ENCODE measurements around the gene GNG2.
A peak's percentile ranks its signal among the peaks of the same experiment; 100 is the strongest.

The GNG2 gene

DNA sequence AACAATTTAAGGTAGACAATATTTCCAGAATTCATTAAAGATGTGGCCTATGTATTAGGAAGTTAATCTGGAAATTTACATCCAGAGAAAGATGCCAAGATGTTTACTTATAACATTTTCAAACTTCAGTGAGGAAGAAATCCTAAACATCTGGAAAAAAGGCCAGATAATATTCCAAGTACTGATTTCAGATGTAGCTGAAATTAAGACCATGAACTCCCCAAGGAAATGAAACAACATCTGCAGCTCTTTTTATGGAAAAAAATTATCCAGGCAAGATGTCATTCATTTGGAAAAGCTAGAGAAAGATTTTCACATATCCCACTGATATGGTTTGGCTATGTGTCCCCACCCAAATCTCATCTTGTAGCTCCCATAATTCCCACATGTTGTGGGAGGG is 35.0 kb downstream of the GNG2 start:
- DNase-seq = no peak

GRCh38 chr14:51897791-51898355 is 37.5 kb downstream of the GNG2 start:
- DNase-seq = no peak

- no peak for DNase-seq
These were observed 41.1 kb downstream of the GNG2 start for GRCh38 chr14:51901475-51902024.

DNA sequence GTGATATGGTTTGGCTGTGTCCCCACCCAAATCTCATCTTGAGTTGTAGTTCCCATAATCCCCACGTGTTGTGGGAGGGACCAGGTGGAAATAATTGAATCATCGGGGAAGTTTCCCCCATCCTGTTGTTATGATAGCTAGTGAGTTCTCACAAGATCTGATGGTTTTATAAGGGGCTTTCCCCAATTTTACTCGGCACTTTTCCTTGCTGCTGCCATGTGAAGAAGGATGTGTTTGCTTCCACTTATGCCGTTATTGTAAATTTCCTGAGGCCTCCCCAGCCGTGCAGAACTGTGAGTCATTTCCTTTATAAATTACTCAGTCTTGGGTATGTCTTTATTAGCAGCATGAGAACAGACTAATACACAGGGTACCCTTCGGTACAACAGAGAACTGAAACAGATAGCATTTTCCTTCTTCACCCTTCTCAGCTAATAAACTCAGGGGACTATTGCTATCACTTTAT is 45.3 kb downstream of the GNG2 start:
- peak; percentile 54 to 55 for DNase-seq

DNA sequence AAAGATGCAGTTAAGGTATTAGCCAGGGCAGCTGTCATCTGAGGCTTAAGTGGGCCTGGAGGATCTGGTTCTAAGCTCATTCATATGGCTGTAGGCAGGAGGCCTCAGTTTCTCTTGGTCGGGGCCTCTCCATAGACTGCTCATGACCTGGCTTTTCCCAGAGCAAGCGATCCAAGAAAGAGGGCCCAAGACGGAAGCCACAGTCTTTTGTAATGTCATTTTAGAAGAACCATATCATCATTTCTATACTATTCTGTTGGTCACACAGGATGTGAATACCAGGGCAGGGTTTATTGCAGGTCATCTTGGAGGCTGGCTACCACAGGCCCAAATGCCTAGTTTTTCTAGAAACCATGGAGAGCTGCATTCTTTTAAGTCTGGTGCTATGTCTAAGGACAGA is 47.7 kb downstream of the GNG2 start:
- DNase-seq = no peak

DNA sequence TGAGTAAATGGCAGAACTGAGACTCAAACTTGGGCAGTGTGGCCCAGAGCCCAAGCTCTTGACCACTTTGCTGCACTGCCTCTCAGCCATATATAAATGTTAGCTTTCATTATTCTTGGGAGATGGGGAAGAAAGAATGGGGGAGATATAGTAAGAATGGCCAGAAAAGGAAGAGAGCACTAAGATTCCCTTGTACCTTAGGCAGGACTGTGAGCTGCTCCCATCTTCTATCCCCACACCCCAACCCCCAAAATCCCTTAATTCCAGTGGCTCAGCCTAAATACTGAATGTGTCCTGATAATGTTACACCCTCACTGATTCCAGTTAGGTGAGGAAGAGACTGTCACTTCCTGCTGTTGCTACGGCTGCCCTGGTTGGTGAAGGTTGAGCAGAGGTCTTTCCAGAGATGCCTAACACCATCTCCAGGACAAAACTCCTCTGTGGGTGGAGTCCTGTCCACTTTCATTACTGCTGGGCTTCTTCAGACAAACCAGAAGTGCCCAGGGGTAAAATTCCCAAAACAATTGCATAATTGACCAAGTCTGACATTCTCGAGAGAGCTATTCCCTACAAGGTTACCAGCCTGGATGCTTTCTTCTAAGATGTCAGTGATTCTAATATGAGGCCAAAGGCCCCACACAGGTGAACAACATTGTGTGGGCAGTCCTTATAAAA is 51.8 kb downstream of the GNG2 start:
- DNase-seq = no peak

DNA sequence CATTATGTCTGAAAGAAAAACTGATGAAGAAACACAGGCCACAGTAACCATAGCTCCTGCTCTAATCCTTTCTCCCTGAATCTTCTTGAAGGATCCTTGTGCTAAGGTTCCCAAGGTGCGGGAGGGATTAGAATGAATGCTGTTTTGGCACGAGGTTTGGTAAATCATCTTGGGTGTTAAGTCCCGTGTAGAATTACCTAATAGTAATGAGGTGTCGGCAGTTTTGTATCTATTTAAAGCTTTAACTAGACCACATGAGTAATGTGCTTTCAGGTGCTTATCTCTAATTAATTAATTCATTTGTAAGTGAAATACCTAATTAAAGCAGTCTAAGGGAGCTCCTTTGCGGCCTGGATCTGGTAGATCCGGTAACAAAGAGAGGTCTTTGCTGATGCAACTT is 53.9 kb downstream of the GNG2 start:
- no peak for DNase-seq

DNA sequence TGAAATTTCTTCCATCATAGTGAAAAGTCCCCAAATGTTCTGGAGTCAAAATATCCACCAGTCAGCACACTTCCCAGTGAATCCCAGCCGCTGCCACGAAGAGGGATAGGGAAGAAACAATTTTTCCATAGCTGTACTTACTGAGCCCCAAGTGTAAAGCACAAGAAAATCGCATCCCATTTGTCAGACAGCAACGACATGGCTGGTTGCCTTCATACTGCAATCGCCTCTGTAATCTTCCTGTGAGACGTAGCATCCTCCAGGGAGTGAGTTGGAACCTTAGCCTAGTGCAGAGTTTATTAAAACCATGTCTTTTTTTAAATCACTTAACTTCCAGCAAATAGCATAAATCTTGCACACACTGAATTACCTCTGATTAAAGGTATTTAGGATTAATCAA is 56.8 kb downstream of the GNG2 start:
- DNase-seq = no peak

DNA sequence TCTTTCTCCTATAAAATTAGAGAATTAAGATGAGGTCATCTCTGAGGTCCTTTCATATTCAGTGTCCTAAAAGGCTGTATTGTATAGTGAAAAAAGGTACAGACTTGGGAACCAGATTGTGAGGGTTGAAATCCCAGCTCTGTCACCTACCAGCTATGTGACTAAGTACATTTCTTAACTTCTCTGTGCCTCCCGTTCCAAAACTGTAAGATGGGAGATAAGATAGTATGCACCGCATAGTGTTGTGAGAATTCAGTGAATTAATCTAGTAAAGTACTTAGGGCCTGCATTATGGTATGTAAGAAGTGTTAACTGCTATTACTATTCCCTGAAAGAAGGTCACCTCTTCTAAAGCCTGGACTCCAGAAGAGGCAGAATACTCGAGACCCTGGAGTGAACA is 60.6 kb downstream of the GNG2 start:
- DNase-seq = no peak

DNA sequence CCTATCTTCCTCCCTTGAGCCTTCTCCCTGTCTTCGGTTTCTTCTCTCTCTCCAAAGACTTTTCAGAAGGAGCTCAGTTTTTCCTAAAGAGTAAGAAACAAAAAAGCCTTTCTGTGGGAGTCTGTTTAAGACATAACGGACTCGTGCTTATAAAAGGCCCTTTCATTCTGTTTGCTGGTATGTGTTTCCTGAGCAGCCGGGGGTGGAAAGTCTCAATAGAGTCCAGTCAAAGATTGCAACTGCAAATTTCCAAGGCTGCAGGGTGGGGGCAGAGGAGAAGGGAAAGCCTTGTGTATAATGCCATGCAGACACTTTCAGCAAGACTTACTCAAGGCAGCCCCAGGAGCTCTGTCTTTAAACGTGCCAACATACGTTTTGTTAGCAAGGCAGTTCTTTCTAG is 62.2 kb downstream of the GNG2 start:
- no peak for DNase-seq

DNA sequence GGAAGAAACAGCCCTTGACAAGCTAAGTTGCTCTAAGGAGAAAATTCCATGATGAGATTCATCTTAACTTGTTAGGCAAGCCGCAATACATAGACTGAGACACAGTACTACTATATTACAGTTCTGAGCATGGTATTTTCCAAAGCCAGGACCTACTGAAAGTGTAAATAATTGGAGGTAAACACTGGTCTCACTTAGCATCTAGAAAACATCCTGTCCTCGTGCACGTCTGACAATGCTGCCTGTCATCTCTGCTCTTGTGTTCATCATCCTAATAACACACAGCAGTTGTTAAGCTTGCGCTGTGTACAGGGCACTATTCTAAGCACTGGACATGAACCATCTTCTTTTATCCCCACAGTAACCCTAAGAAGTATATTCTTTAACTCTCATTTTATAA is 64.2 kb downstream of the GNG2 start:
- DNase-seq = no peak

DNA sequence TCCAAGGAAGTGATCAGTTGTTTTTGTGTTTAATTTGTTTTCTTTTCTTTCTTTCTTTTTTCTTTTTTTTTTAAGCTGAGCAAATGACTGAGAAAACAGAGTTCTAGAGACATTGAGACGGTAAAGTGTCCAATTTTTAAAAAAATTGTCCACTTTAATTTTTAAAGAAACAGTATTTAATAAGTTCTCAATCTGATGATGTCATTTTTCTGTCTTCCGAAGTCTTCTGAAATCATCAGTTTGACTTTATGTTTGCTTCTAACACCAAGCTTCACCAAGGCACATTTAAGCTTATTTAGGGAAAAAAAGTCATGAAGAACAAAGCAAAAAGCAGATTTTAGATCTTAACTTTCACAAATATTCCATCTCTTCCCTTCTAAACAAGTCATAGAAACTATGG is 65.6 kb downstream of the GNG2 start:
- DNase-seq = no peak

DNA sequence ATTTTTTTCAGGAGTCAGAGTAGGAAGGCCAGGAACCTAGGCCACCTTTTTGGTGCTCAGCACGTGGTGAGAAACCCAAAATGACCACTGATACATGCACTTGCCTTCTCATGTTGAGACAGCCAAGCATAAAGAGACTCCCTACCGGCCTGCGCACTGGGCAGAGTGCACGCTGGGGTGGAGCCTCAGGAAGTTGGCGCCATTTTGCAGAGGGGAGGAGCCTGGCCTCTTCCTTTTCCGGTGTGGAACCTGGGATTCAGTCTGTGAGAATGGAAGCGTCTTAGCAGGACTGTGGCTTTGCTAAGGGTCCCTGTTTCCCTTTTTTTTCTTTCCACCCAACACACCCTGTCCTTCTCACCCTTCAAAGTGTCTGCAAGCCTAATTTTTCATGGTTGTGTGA is 66.0 kb downstream of the GNG2 start:
- DNase-seq = no peak

DNA sequence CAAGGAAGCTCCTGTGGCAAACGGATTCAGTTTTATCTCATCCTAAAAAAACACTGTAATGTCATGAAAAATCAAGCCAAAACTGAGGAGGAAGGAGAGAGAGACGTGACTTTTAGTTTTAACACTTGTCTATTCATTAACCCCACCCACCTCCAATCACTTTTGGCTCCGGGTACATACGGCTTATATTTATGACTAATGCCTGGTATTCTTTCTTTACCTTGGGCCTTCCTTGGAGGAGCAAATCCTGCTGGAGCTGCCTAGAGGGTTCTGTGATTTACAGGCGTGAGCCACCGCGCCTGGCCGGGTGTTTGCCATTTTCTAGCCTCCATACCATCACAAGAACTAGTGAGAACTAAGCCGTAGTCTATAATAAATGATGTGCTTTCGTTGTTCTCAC is 68.2 kb downstream of the GNG2 start:
- DNase-seq = no peak

GRCh38 chr14:51929166-51929565 is 68.8 kb downstream of the GNG2 start:
- DNase-seq = no peak

DNA sequence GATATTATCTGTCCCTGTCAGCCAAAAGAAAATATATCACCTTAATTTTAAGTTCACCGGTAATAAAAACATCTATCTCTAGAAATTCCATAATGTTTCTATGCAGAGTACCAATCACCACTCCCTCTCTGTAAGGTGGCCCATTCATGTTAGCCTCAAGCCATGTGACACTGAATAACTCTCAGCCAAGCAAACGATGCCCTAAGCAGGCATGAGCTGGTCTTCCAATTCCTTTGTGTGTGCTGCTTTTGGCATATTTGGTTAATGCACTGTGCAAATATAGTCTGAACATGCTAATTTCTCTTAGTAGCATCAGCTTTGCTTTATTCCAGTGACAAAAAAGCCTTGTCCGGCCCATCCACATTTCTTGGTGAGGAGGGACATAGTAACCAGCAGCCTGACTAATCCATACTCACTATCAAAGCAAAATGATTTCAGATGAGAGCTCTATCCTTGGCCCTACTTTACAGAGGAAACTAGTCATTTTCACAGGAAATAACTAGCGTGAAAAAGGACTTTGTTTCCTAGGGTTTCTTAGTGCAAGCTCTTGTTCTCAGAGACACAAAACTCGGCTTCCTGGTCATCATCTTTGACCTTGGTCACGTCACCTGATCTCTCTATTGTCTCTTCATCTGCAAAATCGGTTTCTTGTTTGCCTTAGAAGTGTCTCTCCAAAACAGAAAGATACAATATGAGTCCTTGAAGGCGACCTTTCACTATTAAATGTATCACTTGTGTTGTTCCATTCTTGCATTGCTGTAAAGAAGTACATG is 69.7 kb downstream of the GNG2 start:
- DNase-seq = no peak

- DNase-seq = no peak
These were observed 70.9 kb downstream of the GNG2 start for GRCh38 chr14:51931308-51931707.

DNA sequence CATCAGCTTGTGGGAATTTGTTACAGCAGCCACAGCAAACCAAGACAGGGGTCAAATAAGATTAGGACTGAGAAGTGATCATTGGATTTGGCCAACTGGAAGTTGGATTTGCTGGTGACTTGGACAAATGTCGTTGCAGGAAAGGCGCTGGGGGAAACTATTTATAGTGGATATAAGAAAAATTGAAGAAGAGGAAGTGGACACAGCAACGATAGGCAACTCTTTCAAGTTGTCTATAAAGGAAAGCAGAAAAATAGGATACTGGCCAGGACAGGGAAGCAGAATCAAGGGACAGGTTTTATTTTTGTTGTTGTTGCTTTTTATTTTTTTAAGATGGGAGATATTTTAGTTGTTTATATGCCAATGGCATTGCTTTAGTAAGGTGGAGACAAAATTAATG is 72.8 kb downstream of the GNG2 start:
- no peak for DNase-seq

DNA sequence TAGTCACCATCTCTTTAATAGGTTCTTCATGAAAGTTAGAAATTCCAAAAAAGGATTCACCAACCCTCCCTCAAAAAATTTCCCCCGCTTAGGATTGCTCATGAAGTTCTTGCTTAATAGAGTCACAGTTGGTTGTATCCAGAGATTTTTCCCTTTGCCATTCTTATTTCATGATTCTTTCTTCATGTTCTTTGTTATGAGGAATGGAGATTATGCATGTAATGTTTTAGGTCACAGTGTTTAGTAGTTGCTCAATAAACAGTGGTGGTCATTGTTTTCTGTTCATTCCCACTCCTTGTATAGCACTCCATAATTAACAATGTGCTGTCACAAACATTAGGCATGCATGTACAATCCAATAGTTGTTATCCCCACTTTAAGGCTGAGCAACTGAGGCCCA is 77.7 kb downstream of the GNG2 start:
- DNase-seq = no peak

DNA sequence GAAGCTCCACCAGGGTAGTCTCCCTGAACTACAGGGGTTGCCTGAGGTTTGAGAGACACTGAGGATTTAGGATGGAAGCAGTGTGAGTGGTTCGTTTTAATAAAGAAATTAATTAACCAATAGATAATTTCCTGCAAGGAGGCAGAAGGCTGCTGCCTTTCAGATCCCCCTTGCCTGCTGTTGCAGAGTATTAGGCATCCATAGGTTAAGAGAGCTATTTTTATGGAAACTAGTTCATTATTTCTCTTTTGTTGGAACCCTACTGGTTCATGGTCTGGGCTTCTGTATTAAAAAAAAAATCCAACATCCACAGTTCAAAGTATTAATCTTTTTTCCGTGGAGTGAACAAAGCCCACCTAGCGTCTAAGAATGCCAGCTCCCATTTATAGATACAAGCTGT is 78.4 kb downstream of the GNG2 start:
- no peak for DNase-seq

GRCh38 chr14:51939226-51939625 is 78.8 kb downstream of the GNG2 start:
- DNase-seq = no peak

- DNase-seq = no peak
These were observed 79.4 kb downstream of the GNG2 start for GRCh38 chr14:51939755-51940301.

- DNase-seq = peak in 1 of 2 donors; percentile 14
These were observed 82.6 kb downstream of the GNG2 start for GRCh38 chr14:51942971-51943370.

GRCh38 chr14:51950007-51950406 is 89.6 kb downstream of the GNG2 start:
- no peak for DNase-seq
